Spleen (tissue), 7 donors: ENCODE measurements around the gene ARHGEF10L.
"Not testable (repeated sequence)": the region's sequence is repeated elsewhere in the genome, so short reads cannot be mapped to it uniquely, and the experiment has no call there.

Experiments
- POLR2A ChIP-seq, 3 donors: fragments of 450-650 bp; IDR thresholded peaks; one replicate each; pipeline ENCODE4 v1.5.1; 2017; ENCODE audit warnings: antibody characterized with exemption in 3 of 3, mild to moderate bottlenecking in 1 of 3
- TF ChIP-seq, protein P1 (sequence below), 11 experiments: fragments of 200-600 bp in 7 of 11; fragments of 450-650 bp in 4 of 11; sonication (generic) in 4 of 11; IDR thresholded peaks in 8 of 11; conservative IDR thresholded peaks in 3 of 11; 1 replicate in 7 of 11; 2 replicates in 4 of 11; pipeline versions ENCODE4 v1.4.0 to v1.8.0; 2016 to 2021; ENCODE audit warnings: antibody characterized with exemption in 11 of 11, inconsistent platforms in 4 of 11, mild to moderate bottlenecking in 1 of 11
- donor health status: DM: no; HTN: no; CAD: no; lungs with moderate emphysema.
- donor health status: DM: no; HTN: no; CAD: no.
- donor health status: DM: no; HTN: no; CAD: no.

DNA sequence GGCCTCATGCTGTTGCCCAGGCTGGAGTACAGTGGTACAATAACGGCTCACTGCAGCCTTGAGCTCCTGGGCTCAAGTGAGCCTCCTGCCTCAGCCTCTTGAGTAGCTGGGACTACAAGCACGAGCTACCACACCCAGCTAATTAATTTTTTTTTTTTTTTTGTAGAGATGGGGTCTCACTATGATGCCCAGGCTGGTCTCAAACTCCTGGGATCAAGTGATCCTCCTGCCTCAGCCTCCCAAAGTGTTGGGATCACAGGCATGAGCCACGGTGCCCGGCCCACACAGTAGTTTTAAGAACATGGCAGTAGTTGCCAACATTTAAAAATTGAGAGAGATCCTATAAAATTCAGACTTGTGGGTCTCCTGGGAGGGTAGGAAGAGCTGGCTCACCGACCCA is 89.5 kb downstream of the ARHGEF10L start:
- not testable (repeated sequence) for TF ChIP-seq POLR2A (IDR thresholded peaks at IDR 0.05)
- TF ChIP-seq, protein P1, sequence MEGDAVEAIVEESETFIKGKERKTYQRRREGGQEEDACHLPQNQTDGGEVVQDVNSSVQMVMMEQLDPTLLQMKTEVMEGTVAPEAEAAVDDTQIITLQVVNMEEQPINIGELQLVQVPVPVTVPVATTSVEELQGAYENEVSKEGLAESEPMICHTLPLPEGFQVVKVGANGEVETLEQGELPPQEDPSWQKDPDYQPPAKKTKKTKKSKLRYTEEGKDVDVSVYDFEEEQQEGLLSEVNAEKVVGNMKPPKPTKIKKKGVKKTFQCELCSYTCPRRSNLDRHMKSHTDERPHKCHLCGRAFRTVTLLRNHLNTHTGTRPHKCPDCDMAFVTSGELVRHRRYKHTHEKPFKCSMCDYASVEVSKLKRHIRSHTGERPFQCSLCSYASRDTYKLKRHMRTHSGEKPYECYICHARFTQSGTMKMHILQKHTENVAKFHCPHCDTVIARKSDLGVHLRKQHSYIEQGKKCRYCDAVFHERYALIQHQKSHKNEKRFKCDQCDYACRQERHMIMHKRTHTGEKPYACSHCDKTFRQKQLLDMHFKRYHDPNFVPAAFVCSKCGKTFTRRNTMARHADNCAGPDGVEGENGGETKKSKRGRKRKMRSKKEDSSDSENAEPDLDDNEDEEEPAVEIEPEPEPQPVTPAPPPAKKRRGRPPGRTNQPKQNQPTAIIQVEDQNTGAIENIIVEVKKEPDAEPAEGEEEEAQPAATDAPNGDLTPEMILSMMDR (IDR thresholded peaks at IDR 0.05 in 8 of 11, conservative IDR thresholded peaks at IDR 0.05 in 3 of 11): not testable (repeated sequence)
